Stimulated activated CD8-positive, alpha-beta memory T cell treated with anti-CD3 and anti-CD28 coated beads, Interleukin-2, amount 100 ng/mL, for 1 hour (primary cell): ENCODE data around the gene ADCY5.

Source experiments
- DNase-seq, 2 donors: peaks; one replicate each; pipeline ENCODE4 v3.0.0-alpha.2; 2020; ENCODE audit warnings: low read depth in 2 of 2

Gene ADCY5

DNA sequence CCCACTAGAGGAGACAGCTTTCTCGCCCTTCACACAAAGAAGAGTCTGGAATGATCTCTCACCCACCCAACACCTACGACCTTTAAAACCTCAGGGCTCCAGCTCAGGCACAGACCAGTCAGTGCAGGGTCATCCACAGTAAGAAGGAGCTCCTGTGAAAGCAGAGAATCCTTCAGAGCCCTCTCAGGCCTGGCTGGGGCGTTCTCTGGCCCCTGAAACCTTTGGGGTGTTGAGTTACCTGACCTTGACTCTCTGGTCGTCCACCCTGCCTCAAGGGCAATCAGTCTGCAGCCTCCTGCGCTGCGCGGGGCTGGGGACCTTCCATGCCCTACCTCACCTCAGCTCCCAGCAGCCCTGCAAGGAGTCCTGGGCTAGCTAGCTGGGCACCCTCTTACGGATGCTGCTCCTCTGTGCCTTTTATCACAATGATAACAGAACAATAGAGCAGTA lies 106.2 kb downstream of the ADCY5 start:
- no peak for DNase-seq

DNA sequence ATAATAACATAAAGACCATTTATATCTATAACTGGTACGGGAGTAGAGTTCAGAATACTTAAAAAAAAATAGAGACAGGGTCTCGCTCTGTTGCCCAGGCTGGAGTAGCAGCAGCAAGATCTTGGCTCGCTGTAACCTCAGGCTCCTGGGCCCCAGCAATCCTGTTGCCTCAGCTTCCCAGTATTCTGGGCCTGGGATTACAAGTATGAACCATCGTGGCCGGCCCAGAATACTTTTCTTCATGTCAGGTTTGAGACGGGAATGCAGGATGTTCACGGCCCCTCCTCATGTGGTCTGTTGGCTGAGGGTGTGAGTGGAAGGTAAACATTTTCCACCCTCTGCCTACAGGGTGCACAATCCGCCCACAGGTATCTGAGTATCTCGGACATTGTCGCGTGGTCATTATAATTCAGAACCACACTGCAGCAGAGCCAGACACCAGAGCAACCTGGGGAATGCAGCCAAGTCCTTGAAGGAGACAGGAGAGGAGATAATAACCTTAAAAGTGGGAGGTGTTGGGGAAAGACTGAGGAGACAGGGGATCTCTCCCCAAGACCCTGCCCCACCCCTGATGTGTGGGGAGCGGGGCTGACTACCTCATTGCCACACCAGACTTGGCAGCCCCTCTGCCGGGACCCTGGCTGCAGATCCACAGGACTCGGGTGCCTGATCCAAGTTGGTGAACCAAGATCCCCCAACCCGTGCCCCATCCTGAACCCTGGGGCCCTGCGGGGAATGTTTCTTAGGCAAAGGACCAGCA lies 106.8 kb downstream of the ADCY5 start:
- DNase-seq: no peak

DNA sequence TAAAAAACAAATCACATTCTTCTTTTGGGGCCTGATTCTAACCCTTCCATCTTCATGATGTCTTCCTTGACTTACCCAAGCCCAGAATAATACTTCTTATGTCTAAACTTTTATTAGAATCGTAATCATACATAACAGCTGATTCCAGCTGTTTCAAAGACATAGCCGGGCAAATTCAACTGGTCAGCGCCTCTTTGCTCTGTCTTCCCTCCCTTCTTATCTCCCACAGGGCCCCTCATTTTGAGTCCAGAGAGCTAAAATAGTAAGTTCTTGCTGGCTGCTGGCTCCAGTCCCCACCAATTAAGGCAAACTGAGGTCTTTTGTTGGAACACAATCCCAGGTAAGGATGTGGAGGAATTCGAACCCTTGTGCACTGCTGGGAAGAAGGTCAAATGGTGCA lies 108.6 kb downstream of the ADCY5 start:
- no peak for DNase-seq

DNA sequence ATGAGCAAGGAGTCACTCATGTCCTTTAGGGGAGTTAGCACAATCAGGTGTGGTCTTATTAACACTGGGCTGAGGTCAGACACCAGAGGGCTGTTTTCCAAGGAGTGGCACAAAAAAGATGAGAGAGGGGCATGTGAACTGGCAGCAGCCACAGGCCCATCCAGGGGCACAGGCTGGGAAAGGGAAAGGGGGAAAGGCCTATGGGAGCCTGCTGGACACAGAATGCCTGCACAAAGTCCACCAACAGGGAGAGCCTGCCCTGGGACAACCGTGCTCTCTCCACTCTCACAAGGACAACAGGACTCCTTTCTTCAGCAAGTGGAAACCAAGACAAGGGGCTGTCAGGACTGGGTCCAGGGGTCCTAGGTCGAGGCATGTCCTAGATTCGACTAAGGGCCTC lies 109.6 kb downstream of the ADCY5 start:
- no peak for DNase-seq

DNA sequence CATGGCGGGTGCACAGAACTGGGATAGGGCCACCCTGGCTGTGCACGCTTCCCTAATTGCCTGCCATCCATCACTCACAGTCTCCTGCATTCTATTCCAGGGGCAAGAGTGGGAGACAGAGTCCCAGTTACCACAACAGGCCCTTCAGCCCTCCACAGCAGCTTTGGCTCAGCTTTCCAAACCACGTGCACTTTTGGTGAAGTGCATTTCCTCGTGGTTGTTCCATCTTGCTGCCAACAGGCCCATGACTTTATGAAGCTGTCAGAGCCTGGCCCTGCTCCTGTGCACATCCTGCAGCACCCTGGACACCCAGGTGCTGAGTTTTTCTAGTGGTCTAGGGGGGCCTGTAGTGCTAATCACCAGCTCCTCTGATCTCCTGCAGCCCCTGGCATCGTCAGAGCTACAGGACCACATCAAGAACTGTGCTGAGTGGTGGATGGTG lies 110.2 kb downstream of the ADCY5 start:
- DNase-seq: no peak

DNA sequence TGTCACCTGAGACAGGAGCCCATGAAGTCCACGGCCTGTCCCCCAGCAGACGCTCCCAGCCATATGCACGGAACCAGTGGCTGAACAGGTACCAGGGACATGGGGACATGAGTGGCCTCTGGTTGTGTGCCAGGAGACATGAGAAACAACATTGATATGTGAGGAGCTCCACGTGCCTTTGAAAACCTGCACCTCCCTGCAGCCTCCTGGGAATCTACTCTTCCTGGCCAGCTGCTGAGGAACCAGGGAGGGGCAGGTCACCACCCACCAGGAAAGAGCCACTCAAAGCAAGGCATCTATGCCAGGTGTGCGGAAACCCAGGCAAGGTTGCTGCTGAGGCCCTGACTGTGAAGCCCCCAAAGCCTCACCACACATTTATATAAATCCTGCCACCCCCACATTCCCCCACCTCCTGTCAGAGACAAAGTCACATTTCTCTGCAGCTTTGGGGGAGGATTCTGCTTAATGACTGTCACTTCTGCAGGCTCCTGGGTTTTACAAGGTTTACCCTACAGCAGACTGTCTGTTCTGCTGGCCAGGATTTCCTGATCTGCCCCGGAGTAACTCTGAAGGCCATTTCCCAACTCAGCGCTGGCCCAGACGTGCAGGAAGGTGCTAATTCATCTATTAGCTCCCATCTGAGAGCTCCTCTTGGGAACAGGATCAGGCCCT lies 110.8 kb downstream of the ADCY5 start:
- no peak for DNase-seq

DNA sequence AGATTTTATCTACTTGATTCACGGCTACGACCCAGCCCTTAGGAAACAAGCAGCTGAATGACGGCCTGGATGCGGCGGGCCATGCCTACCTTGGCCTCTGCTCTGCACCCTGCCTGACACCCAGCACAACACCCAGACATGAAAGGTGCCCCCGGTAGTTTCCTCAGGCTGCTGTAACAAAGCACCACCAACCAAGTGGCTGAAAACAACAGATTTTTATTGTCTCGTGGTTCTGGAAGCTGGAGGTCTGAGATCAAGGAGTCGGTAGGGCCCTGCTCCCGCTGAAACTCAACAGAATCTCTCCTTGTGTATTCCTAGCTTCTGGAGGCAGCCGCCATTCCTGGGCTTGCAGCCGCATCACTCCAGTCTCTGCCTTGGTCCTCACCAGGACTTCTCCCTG lies 111.7 kb downstream of the ADCY5 start:
- no peak for DNase-seq

DNA sequence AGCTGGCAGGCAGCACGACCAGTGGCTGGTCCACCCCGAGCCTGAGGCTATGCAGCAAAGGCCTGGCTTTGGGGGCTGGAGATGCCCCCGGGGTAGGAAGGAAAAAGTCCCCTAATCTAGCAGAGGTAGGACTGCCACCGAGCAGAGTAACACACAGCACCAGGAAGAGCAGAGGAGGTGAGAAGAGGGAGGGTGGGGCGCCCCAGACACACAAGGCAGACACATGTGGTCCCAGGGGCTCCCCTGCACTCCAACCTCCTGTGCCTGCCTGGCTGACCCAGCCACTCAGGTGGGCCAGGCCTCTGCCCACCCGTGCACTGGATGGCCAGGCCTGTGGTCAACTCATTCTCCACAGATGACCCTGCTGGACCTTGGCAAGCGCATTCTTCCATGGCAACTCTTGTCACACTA lies 112.4 kb downstream of the ADCY5 start:
- no peak for DNase-seq

DNA sequence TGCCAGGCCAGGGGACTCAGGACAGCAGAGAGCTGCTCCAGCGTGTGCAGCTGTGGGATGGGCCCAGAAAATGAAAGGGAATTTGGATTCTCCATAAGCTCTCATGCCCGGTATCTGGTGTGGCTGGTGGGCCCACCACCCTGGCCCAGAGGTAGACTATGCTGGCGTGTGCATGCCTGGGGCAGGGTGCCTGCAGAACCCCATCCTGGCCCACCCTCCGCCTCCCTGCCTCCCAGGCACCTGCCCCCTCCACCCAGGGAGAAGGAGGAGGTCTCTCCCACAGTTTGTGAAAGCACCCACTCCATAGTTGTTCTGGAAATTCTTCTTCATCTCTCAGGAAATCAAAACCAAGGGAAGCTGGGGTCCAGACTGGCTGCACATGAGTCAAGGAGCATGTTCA lies 112.9 kb downstream of the ADCY5 start:
- DNase-seq: no peak

DNA sequence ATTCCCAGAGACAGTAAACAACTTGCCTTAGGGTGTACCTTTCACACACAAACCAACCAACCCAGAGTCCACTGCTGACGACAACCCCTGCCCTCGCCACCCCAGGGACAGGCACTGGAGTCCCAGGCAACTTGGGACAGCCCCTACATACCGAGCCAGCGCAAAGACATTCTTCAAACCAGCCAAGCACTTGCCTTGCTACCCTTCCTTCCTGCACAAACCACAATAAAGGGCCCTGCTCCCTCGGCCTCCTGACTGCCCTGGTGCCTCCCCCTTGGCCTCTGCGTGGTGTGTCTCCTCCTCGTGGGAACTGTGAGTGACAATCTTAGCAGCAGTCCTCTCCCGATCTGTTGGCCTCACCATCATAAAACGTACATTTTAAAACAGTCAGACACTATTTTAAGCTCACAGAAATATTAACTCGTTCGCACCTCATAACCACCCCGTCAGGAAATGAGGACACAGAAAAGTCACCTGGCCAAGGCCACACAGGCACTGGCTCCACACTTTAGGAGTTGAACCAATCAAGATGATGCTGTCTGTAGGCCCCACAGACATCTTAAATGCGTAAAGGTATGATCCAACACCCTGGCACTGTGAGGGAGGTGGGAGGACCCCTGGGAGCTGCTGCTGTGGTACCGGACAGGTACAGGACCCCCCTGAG lies 113.8 kb downstream of the ADCY5 start:
- no peak for DNase-seq

DNA sequence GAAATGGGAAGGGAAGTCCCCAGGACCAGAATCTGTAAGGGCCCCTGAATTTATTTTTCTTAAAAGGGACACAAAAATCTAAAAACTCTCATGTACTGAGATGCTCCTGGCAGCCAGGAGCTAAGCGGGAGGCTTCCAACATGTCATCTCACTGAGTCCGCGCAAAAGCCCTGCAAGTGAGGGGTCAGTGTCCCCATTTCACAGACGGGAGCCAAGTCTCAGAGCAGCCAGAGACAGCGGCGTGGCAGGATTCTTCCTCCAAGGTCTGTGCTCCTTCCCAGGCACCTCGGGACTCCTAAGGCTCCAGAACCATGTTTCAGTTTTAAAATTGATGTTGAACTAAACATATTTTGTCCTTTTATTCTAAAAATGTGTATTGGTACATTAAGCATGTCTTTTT lies 114.8 kb downstream of the ADCY5 start:
- no peak for DNase-seq

DNA sequence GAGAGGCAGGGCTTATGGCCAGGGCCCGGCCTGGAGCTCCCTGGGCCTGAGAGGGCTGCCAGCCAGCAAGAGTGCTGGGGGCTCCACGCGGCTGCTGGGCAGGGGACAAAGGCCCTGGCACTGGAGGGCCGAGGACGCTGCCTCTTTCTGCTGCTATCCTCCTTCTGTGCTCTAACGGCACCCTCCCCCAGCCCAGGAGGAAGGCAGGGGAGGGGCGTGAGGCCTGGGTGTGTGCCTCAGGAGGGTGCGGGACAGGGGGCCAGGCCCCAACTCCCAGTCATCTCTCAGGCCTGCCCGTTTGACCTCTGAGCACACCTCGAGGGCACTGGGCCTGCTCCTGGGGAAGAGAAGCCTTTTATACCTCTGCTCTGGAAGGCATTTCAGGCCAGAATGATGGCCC lies 115.5 kb downstream of the ADCY5 start:
- no peak for DNase-seq

DNA sequence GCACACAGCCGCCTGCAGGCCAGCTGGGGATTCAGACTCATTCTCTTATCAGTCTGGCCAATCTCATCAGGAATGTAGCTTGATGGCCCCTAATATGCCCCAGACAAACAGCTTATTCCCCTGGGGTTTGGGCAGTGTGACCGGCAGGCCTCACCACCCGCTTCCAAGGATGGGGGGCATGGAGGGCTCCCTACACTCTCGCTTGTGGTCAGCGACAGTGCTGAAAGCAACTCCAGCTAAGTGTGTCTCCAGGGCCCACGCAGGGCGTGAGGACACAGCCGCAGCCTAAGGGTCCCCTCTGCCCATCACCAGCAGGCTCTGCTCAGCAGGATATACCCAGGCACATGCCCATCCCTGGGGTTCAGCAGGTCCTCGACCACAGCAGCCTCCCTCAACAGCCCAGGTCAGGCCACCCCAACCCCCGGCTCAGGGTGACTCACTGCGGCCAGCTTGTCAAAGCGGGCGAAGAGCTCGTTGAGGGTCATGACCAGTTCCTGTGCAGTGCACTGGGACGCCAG lies 116.7 kb downstream of the ADCY5 start:
- DNase-seq: no peak

DNA sequence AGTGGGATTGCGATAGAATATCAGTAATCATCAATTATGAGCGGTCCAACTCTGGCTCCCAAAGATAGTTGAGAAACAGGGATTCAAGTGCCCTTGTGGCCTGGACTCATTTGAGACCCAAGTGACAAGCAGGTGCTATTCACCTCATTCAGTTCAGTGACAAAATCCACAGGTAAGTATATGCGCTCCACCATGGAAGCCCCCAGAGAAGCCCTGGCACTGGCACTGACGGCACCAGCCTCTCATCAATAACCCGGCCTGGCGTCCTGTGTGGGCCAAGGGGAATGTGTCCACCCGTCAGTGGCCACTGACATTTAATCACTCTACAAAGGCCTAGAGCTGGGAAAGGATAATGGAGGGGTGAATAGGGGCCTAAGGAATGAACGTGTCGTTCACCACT lies 117.2 kb downstream of the ADCY5 start:
- DNase-seq: no peak

DNA sequence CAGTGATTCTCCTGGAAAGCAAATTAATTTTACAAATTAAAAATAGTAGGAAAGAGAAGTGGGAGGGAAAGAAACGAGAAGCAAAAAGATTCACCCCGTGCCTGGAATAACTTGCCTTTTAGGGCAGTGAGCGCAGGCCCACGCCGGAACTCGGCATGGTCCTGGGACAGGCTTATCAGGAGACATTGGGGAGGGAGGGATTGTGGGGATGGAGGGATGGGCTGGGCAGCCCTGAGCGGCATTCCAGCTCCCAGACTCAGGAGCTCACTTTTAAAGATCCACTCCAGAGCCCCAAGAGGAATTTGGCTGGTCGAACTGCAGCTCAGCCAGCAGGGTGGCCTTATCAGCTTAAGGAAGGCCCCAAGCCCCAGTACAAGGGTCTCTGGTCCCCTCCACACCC lies 117.9 kb downstream of the ADCY5 start:
- DNase-seq: no peak

DNA sequence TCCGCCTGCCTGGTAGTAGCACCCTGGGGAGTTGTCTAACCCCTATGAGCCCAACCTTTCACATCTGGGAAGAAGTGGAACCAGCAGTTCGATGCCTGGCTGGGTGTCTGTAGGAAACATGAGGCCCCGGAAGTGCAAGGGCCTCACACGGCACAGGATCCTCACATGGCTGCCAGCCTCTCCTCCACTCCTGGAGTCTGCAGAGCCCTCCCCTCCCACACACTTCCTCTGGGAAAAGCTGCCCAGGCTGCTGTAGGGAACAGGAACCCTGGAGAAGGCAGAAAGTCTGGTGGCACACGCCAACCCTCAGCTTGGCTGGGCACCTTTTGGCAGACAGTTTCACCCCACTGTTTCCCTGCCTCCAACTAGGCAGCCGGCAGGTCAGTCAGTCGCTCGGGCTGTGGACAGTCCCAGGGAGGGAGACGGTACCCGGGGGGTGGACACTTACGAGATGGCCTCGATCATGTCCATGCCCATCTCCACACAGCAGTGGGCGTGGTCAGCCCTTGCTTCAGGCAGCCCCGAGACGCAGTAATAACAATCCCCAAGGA lies 118.4 kb downstream of the ADCY5 start:
- DNase-seq: no peak

DNA sequence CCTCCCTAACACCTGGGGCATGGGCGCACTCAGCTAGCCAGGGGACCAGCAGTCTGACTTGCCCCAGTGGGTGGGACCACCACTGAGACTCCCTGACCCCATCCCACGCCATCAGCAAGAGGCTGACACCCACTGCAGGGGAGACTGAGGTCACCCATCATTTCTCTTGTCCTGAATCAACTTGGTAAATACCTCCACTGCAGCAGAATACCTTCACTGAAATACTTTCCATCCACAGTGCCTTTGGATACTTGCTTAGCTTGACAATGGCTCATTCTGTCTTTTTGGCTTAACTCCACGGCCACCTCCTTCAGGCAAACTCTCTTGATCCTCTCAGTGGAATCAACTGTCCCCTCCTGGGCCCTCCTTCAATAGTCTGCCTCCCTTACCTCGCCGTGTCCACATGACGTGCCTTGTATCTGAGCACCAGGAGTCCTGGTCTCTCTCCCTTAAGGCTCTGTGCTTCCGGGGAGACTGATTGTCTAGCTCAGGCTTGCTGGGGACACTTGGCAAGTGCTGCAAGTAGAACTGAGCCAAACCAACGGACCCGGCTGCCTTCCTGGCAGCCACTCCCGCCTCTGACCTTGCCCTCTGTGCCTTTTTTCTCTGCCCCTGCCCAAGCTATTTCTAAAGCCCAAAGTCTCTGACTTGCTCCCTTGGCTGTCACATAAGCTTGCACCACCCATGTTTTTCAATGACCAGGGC lies 119.1 kb downstream of the ADCY5 start:
- DNase-seq: no peak

DNA sequence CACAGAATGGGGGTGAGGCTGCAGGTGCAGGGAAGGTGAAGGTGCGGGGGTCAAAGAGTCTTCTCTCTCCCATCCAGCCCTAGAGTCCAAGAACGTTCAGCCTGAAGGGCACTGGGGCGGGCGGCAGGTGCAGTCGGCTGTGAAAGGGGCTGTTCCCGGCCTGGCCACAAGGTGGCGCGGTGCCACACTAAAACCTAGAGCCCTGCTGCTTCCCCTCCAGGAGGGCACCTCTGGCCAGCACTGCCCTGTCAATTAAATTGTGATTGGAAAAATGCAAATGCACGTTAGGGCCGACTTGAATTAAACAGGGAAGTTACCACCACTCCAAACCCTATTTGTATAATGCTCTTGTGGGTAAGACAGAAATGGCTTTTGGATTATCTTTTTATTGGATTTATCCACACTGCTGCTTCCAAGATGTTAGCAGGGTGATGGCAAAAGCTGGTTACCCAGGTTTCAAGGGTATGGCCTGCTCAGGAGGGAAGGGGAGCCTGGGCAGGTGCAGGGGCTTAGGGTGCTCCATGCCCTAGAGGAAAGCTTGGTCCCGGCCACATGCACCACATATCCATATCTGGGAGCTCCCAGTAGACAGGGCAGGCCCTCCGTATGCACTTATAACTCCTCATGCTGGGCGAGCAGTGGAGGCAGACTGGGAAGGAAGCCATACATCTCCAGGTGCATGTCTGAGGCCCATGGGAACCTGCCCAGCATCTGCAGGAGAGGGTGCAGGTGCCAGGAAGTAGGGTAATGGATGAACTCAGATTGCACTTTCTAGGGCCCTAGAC lies 119.8 kb downstream of the ADCY5 start:
- DNase-seq: peak; percentile 36 to 52

DNA sequence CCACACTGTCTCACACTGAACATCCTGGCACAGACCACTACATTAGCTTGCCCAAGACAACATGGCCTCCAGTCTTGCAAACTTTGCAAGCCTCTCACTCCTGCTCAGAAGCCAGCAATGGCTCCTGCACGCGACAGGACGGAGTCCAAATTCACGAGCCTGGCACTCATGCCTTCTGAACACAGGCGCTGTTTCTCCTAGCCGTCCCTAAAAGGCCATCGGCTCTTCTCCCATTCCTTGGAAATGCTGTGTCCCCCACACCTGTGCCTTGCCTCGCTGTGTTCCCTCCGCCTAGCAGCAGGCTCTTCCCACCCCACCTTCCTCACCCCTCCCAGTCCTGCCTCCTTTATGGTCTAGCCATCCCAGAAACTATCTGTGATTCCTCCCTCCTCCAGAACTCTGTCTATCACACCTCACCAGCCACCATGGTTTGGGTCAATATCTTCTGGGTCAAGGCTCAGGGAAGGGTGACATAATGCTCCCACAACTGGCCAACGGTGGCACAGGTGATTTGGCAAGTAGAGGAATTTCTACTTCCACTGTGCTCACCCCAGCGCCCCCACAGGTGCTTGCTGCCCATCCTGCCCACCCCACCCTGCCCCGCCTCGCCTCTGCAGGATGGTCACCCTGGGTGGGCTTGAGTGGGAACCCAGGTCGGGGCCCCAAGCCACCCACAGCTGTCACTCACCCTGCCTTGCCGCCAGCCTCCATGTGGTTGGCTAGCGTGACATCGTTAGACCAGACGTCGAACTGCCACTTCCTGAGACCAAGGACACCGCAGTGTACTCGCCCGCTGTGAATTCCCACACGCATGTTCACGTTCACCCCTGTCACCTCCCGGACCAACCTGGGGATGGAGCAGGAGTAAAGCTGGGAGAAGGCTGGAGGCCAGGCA lies 120.7 kb downstream of the ADCY5 start:
- DNase-seq: no peak

DNA sequence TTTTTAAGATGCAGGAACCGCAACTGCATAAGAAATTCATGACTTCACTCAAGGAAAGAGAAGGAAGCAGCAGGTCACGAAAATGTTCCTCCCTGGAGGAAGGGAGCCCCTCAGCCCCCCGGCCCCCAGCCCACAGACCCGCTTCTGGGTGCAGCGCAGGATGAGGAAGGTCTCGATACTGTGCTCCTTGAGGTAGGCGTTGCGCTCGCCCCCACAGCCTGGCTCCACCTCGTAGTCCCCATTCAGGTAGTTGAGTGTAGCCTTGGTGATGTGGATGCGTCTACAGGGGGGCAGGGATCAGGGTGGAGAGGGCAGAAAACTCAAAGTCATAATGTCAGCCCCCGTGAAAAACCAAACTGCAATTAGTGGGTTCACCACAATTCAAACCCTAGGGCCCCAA lies 121.4 kb downstream of the ADCY5 start:
- no peak for DNase-seq
